AML-193 (cell line): ENCODE measurements around the gene INHBB.
"Not testable (repeated sequence)": the region's sequence is repeated elsewhere in the genome, so short reads cannot be mapped to it uniquely, and the experiment has no call there.

ENCODE experiments used
- DNase-seq, 2 experiments: peaks; one replicate each; lab custom pipeline; 2025; lab: John Stamatoyannopoulos, UW

Gene INHBB

DNA sequence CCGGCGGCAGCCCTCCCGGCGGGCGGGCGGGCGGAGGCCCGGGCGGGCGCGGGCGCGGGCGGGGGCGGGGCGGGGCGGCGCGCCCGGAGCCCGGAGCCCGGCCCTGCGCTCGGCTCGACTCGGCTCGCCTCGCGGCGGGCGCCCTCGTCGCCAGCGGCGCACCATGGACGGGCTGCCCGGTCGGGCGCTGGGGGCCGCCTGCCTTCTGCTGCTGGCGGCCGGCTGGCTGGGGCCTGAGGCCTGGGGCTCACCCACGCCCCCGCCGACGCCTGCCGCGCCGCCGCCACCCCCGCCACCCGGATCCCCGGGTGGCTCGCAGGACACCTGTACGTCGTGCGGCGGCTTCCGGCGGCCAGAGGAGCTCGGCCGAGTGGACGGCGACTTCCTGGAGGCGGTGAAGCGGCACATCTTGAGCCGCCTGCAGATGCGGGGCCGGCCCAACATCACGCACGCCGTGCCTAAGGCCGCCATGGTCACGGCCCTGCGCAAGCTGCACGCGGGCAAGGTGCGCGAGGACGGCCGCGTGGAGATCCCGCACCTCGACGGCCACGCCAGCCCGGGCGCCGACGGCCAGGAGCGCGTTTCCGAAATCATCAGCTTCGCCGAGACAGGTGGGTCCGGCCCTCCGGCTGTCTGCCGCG is at the start of gene INHBB:
Gene INHBB (plus strand): TSS at position 111 of the 641 bp plus-strand sequence. CDS start 53 bp downstream, at position 164.
- DNase-seq, result no peak

DNA sequence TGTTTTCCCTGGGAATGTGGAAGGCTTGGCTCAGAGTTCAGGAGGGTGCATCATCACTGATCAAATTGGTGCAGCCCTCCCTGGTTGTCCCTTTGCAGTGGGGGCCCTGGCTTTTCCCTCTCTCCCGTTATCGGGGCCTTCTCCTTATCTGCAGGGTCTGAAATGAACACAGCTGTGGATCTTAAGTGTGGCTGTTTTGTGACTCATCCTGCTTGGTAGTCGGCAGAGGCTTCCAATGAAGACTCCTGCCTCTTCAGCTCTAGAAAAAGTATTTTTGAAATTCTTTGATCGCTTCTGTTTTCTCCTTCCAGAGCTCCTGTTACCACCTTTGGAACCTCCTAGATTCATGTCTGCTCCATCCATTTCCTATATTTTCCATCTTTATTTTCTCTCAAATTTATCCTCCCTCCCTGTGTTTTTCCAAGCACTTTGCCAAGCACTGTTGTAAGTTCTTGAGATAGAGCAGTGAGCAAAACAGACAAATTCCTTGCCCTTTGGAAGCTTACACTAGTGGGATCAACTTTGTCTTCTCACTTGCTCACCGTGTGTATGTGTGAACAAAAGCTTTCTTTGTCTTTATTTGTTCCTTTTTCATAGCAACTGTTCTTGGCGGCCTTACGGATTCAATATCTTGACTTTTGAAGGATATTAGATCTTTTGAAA is 47.6 kb upstream of the INHBB start:
- no peak for DNase-seq

DNA sequence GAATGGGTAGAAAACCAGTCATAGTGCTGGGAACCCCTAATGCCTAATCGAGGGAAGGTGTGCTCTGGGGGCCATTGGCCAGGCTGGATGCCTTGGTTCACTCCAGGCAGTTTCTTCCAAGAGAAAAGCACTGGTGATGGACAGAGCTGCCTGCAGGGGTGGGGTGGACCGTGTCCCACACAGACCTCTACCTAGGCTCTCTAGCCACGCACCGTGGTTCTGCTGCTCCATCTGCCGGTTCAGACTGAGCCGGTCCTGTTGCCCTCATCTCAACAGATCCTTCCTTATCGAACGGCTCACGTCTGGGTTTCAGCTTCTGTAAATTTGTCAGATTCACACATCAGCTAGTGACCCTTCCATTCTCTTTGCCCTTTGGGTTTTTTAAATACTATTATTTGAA is 46.9 kb upstream of the INHBB start:
- no peak for DNase-seq

DNA sequence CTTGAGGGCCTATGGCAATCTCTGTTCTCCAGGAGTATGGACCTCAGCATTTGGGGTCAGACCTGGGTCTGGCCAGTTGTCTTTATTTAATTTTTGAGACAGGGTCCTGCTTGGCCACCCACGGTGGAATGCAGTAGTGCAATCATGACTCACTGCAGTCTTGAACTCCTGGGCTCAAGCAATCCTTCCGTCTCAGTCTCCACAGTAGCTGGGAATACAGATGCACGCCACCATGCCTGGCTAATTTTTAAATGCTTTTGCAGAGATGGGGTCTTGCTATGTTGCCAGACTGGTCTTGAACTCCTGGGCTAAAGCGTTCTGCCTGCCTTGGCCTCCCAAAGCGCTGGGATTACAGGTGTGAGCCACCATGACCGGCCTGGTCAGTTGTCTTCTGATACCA is 46.4 kb upstream of the INHBB start:
- no peak for DNase-seq

DNA sequence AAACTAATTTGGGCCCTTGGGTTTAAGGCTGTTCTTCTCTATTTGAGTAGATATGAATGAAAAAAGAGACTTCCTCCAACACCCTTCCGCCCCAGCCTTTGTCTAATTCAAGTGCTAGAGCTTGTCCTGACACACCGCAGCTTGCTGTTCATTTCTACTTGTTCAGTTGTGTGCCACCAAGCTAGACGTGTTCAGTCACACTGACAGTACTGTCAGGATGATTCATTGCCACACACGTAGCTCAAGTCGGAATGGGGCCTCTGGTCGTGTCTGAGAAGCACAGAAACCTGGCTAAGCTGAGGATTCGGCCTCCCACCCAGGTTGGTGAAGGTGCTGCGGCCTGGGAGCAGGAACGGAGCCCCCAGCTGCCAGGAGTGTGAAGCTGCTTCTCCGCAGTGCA is 45.6 kb upstream of the INHBB start:
- no peak for DNase-seq

DNA sequence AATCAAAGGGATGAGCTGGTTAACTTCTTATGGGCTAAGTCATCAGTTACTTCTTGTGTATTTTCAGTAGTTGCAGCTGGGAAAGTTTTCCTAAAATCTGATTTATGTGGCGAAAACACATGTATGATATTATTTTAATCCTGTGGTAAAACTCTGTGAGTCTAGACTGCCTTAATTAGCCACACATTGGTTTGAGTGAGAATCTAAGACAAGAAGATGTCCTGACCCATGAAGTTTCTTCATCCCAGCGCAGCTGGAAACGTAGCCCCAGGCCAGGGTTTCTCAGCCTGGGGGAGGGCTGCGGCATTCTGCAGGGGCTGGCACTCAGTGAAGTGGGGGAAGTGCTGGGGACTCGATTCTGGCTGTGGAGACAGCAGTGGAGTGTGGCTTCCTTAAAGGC is 44.7 kb upstream of the INHBB start:
- DNase-seq, result no peak

DNA sequence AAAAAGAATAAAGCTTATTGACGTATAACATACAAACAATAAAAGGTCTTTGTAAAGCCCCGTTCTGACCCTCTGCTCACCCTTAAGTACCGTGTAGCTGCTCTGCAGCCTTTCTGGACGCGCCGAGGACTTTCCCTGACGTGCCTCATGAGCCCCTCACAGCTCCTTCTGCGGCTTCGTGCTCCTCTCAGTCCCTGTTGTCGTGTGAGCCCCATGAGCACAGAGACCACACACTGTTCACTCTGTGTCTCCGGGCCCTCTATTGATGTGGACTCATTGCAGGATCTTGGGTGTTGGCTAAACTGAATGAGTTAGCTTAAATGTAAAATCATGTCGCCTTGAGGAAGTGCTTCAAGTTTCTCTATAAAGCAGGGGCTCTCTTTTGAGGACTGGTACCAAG is 43.6 kb upstream of the INHBB start:
- DNase-seq, result no peak

DNA sequence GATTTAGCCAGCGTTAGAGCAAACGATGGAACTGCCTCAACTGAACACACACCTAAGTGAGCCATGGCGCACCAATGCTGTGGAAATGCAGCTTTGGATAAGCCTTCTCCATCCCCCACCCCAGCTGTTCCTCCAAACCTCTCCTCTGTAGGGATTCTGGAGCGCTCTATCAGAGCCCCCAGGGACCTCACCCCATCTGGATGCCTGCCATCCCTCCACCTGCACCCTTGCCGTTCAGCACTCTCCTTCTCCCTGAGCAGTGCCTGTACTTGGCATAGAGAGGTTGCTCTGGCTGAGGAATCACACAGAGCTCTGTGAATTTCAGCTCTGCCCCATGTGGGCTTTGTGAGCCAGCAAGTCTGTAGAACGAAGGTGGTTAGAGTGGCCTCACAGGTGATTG is 42.8 kb upstream of the INHBB start:
- DNase-seq, result no peak

DNA sequence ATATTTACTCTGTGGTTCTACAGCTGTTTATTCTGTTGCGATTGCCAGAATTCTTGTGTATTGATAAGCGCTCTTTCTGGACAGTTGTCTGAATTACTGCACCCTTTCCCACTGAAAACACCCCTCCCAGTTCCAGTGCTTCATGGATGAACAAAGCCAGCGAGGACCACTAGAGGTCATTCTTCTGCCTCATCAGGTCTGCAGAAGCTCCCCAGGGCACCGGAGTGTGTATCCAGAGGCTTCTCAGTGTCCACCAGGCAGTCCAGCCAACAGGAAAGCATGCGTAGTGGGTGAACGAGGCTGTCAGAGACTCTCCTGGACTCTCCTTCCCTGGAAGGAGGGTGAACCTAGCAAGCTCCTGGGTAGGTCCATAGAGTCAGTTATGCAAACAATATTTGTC is 40.6 kb upstream of the INHBB start:
- no peak for DNase-seq

DNA sequence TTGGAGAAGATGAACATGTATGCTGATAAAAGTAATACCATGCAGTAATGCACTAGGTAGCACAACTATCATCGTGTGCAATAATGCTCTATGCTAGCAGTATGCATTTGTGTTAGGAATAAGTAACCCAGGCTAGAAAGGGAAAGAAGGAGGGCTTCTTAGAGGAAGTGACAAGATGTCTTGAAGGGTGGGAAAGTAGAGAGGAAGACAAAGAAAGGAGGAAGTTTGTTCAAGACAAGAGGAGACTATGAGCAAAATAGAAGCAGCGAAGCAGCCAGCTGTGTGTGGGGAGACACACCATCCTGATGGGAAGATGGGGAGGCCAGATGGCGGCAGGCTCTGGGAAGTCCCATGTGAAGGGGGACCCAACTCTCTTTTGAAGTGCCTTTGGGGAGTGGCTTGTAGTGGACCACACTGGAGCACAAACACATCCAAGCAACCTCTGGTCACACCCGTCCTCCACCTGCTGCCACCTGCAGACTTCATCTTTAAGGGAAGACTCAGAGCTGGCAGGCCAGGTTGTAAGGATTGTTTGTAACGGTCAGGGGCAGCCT is 39.9 kb upstream of the INHBB start:
- DNase-seq, result peak in 1 of 2 experiments; percentile 4

DNA sequence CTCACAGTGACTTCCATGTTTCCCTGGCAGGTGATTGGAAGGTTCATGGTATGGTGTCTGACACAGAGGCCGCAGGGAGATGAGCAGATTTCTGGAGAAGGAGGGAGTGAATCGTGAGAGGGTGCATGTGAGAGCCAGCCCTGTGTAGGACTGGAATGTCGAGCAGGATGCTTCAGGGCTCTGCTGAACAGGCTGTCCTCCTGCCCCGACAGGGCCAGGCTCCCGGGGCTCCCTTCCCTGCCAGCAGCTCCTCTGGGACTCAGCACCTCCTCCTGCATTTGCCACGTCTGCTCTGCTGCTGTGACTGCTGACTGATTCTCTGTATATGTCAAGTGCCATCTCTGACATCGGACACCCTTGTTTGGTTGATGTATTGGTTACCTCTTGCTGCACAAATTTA is 38.5 kb upstream of the INHBB start:
- DNase-seq, result no peak

DNA sequence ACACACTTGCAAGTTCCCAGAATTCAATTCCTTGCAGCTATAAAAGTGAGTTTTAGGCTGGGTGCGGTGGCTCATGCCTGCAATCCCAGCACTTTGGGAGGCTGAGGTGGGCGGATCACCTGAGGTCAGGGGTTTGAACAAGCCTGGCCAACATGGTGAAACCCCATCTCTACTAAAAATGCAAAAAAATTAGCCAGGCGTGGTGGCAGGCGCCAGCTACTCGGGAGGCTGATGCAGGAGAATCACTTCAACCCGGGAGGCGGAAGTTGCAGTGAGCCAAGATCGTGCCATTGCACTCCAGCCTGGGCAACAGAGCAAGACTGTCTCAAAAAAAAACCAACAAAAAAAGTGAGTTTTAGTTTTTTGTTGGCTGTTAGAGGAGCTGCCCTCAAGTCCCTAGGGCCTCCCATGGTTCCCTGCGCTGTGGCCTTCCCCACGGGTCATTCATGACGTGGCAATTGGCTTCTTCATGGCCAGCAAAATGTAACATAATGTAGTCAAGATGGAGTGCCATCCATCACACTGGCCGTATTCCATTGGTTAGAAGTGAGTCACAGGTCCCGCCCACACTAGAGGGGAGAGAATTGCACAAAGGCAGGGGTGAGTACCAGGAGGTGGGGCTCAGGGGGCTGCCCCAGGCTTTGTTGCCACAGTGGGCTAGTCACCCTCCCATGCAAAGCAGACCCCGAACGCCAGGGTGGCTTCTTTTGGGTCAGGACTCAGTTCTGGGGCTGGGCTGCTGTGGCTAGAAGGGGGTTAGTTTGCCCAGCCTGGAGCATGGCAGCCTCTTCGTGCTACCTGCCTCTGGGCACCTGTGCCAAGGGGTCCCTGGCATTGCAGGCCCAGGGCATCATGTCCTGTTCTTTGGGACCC is 37.7 kb upstream of the INHBB start:
- no peak for DNase-seq

DNA sequence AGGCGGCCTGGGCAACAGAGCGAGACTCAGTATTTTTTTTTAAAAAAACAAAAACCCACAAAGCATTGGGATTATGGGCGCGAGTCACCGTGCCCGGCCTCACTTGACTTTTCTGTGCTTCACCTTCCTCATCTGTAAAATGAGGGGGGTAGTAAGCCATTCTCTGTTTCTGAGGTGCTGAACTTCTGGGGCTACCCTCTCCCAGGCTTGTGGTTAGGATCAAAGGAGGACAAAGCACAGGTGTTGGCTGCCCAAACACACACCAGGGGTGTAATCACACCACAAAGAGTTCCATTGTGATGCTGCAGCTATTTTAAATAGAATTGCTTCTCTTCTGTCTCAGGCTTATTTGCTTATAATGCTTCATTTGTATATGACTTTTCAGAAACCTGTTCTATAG is 35.8 kb upstream of the INHBB start:
- no peak for DNase-seq

DNA sequence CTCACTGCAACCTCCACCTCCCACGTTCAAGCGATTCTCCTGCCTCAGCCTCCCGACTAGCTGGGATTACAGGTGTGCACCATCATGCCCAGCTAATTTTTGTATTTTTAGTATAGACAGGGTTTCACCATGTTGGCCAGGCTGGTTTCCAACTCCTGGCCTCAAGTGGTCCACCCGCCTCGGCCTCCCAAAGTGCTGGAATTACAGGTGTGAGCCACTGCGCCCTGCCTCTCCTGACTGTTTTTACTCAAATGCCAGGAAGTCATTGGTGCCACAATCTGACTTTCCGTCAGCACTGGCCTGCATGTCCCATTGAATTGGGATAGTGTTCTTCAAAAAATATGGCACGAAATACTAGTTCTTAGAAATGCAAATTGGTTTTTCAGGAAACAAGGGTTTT is 35.1 kb upstream of the INHBB start:
- not testable (repeated sequence) for DNase-seq

DNA sequence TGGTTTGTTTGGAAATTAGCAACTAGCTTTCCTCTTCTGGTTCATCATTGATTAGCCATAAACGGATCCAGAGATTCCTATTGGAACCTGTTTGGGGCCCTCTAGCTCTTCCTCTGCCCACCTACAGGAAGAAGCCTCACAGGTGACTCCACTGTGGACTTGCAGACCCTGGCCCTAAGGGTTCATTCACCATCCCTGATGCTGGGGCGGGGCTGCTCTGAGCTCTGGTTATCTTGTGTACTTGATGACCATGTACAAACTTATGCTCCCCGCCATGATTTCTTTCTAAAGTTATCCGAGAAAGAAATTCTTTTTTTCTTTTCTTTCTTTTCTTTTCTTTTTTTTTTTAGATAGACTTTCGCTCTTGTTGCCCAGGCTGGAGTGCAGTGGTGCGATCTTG is 33.9 kb upstream of the INHBB start:
- DNase-seq, result no peak

DNA sequence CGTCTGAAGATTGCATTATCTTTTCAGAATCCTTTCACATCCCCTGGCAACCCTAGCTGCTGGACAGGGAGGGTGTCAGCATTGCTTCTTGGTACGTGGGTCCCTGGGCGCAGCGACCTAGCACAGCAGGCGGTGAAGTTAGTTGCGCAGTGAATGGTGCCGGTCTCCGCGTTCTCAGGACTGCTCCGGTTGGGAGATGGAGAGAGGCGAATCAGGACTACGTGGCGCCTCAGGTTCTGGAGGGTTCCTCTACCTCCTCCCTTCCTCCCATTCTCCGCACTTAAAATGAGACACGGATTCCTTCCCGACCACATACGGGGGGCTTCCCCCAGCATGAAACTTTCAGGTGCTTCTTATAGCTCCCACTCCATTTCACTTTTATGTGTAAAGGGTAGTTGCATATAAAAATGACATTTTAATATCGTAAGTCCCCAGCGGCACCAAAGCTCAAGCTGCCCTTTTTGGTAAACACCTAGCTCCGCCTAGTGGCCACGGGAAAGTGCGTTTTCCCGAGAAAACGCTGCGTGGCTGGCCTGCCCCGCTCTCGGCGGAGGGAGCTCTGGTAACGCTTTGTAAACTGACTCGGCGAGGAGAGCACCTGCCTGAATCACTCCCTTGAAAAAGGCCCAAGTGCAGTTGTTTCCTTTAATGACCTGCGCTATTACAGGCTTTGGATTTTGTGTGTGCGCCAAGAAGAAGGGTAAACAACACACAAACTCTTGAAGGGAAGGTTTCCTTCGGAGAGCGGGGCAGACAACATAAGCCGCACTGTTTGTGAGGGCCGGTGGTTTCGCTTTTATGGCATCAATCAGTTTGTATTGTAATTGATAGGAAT is 32.9 kb upstream of the INHBB start:
- DNase-seq, result peak; percentile 49 to 68

DNA sequence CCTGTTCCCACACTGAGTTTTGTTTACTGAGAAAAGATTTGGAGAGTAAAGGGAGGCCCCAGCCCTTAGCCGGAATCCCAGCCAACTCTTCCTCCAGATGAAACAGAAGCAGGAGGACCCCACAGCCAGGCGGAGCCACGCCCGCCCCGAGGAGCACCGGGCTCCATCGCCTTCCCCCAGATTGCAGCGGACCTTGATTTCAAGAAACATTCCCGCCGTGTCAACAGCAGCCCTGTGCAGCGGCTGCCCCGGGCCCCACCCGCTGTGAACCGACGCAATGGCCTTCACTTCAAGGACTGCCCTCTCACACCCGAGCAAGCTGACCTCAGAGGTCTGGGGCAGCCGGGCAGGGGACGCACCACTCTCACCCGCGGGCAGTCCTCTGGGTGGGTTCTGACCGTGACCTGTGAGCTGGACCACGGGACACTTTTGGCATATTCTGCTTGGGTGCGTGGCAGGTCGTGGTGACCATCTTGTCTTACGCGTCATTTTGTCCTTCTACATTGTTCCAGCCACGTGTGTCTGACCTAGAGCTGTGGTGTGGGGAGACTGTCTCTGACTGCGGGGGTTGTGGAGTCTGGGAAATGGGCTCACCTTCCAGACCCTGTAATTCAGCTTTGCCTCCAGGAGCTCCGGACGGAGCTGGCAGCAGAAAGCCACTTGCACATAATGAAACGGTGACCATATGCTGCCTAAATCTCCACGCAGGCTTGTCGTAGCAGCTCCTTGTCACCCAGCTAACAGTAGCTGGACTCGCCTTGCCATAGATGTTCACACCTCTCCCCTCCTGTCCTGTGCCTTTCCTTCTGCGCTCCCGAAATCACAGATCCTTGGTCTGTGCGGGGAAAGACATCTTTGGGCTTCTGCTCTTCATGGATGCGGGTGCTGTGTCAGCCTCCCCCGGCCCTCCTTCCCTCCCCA is 32.0 kb upstream of the INHBB start:
- no peak for DNase-seq

DNA sequence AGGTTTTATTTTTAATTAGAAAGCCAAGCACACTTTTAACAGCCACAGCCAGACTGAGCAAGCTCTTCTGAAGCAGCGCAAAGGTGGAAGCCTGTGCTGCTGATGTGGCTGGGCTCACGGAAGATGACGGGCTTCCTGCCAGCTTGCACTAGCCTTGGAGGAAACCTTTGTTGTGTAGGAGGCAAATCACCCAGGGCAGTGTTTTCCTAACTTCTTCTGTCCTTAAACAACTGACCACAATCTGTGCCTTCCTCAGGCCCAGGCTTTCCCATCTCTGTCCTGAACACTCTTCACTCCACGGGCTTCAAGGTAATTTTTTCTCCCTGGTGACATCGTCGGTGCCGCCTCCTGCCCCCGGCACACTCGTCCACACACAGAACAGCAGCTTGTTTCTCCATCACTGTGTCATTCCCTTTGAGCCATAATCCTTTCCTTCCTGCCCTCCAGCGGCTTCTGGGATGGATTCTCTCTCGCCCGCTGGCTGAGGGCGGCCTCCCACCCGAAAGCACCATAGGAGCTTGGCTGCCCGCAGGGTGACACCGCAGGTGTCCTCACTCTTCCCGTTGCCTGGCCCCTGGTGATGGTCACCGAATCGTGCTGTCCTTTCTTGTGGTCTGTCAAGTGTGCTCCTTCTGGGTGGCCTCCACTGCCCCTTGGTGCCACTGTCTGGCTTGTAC is 31.1 kb upstream of the INHBB start:
- no peak for DNase-seq

DNA sequence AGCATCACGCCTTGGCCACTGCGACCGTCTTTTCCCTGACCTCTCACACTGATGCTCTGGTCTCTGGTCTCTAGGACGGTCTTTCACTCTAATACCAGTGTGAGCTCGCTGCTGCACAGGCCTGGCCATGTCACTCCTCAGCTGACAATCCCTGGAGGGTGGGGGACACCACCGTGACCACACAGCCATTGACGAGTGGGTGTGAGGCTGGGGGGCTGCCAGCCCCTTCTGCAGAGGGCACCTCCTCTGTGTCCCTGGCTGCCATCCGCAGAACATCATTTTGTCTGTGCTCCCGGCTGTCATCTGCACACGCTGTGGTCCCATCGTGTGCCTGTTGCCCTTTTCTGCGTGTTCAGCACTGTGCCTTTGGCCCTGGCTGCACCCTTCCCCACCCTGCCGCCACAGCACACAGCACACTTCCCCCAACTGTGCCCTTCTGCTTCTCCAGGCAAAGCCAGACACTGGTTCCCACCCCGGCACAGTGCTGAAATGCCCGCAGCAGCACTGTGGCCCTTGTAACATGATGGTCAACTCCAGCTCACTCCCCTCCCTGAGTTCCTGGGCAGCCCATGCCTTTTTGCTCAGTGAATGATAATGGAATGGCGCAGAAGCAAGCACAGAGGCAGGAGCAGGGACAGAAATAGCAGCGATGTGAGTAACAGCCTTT is 30.4 kb upstream of the INHBB start:
- DNase-seq, result no peak

DNA sequence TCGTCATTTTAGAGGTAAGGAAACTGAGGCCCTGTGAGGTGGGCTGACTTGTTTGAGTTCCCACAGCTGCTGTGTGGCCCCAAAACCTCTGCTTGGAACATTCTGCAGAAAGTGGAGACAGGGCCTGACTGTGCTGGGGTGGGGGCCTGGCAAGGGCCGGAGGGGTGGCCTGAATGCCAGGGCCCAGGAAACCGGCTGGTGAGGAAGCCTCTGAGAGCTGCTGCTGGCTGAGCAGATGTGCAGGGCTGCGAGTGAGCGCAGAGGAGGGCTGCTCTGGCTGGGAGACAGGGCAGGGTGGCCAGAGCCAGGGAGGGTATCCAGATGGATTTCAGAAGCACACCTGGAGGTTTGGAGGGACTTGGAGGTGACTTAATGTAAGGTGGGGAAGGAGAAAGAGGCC is 29.9 kb upstream of the INHBB start:
- no peak for DNase-seq
